GM19395 (cell line): ENCODE measurements around the gene KLF16.

ENCODE experiments used
- ATAC-seq: cut with Tn5 transposase; IDR thresholded peaks from one replicate; pipeline ENCODE4 v1.9.1; 2021; ENCODE audit warnings: mild to moderate bottlenecking, moderate library complexity; ENCODE audit not compliant: unreplicated experiment

KLF16 gene

GRCh38 chr19:1811942-1812425, 51.4 kb downstream of the KLF16 start, which contains the start of gene ATP8B3:
Gene ATP8B3 (minus strand): TSS chr19:1812276. CDS start chr19:1811736, 540 bp downstream.
- ATAC-seq: no peak

- ATAC-seq: no peak
These were observed 51.9 kb downstream of the KLF16 start for GRCh38 chr19:1811472-1811894.

- no peak for ATAC-seq
These were observed 52.8 kb downstream of the KLF16 start for GRCh38 chr19:1810439-1811160.

GRCh38 chr19:1809678-1810077, 53.7 kb downstream of the KLF16 start:
- no peak for ATAC-seq

- no peak for ATAC-seq
These were observed 55.0 kb downstream of the KLF16 start for GRCh38 chr19:1808395-1808731.

GRCh38 chr19:1807695-1808394, 55.5 kb downstream of the KLF16 start:
- no peak for ATAC-seq

- ATAC-seq: no peak
These were observed 56.2 kb downstream of the KLF16 start for GRCh38 chr19:1807030-1807694.

GRCh38 chr19:1806184-1807029, 57.0 kb downstream of the KLF16 start:
- ATAC-seq: no peak

GRCh38 chr19:1805401-1806183, 57.8 kb downstream of the KLF16 start:
- ATAC-seq: no peak

GRCh38 chr19:1804858-1805257, 58.5 kb downstream of the KLF16 start:
- ATAC-seq: no peak
